ENCODE results near the gene P4HA1.

Gene P4HA1

GRCh38 chr10:73095481-73096021, 1.1 kb downstream of the P4HA1 start:
- FAIRE-seq, result no peak

GRCh38 chr10:73094986-73095480, 1.6 kb downstream of the P4HA1 start:
- no peak for FAIRE-seq
- DNase-seq (ENCODE audit: insufficient read length, low spot score), result no peak

More at GRCh38 chr10:73095481-73096021, 1.1 kb downstream of the P4HA1 start:
- peak; percentile 54 for DNase-seq (ENCODE audit: insufficient read length, low spot score)

- DNase-seq (ENCODE audit: insufficient read length, low spot score) (no peak), FAIRE-seq (no peak)
Measured at GRCh38 chr10:73093922-73094850, 2.5 kb downstream of the P4HA1 start.

- no peak for FAIRE-seq
Measured at GRCh38 chr10:73092830-73093229, 3.8 kb downstream of the P4HA1 start.

GRCh38 chr10:73088304-73088703, 8.4 kb downstream of the P4HA1 start:
- DNase-seq (ENCODE audit: insufficient read length, low spot score), result no peak
- FAIRE-seq, result no peak

More at GRCh38 chr10:73092830-73093229, 3.8 kb downstream of the P4HA1 start:
- no peak for DNase-seq (ENCODE audit: insufficient read length, low spot score)

- no peak for FAIRE-seq
- DNase-seq (ENCODE audit: insufficient read length, low spot score), result no peak
Measured at GRCh38 chr10:73086816-73087215, 9.8 kb downstream of the P4HA1 start.

GRCh38 chr10:73084209-73084608, 12.5 kb downstream of the P4HA1 start:
- DNase-seq (ENCODE audit: insufficient read length, low spot score) (no peak), FAIRE-seq (no peak)

GRCh38 chr10:73083221-73083620, 13.4 kb downstream of the P4HA1 start:
- DNase-seq (ENCODE audit: insufficient read length, low spot score) (no peak), FAIRE-seq (no peak)

GRCh38 chr10:73079779-73080541, 16.7 kb downstream of the P4HA1 start:
- FAIRE-seq, result no peak
- no peak for DNase-seq (ENCODE audit: insufficient read length, low spot score)

- DNase-seq (ENCODE audit: insufficient read length, low spot score), result no peak
- FAIRE-seq, result no peak
Measured at GRCh38 chr10:73076360-73077183, 20.1 kb downstream of the P4HA1 start.

GRCh38 chr10:73075829-73076228, 20.8 kb downstream of the P4HA1 start:
- FAIRE-seq (no peak), DNase-seq (ENCODE audit: insufficient read length, low spot score) (no peak)

- no peak for FAIRE-seq
- no peak for DNase-seq (ENCODE audit: insufficient read length, low spot score)
Measured at GRCh38 chr10:73073627-73074026, 23.0 kb downstream of the P4HA1 start.

GRCh38 chr10:73065441-73065840, 31.2 kb downstream of the P4HA1 start:
- FAIRE-seq (no peak), DNase-seq (ENCODE audit: insufficient read length, low spot score) (no peak)

- no peak for DNase-seq (ENCODE audit: insufficient read length, low spot score)
- no peak for FAIRE-seq
Measured at GRCh38 chr10:73061743-73062142, 34.9 kb downstream of the P4HA1 start.

GRCh38 chr10:73060738-73061635, 35.7 kb downstream of the P4HA1 start:
- DNase-seq (ENCODE audit: insufficient read length, low spot score) (peak; percentile 39), FAIRE-seq (no peak)

- DNase-seq (ENCODE audit: insufficient read length, low spot score) (no peak), FAIRE-seq (no peak)
Measured at GRCh38 chr10:73060173-73060572, 36.5 kb downstream of the P4HA1 start.

GRCh38 chr10:73058057-73058591, 38.5 kb downstream of the P4HA1 start:
- DNase-seq (ENCODE audit: insufficient read length, low spot score) (no peak), FAIRE-seq (no peak)

- DNase-seq (ENCODE audit: insufficient read length, low spot score) (no peak), FAIRE-seq (no peak)
Measured at GRCh38 chr10:73054286-73054685, 42.4 kb downstream of the P4HA1 start.

- DNase-seq (ENCODE audit: insufficient read length, low spot score), result no peak
- no peak for FAIRE-seq
Measured at GRCh38 chr10:73053275-73053674, 43.4 kb downstream of the P4HA1 start.
